A549 treated with DMSO at 1 μM for 4 hours (cell line): Measurements from ENCODE around the gene FNDC1. TPM values are rescaled to one million over a fixed set of nuclear protein-coding genes. Genes with fewer than 3 reads are reported as not detected.

Source experiments
- total RNA-seq: library from RNA; stranded (reverse); fragments of 200-300 nt; extraction: Qiagen RNA extraction; gene quantifications from 5 replicates; pipeline ENCODE4 v1.2.3, GENCODE V29; 2022; ENCODE audit warnings: low read depth

Gene FNDC1
- 0.08 to 0.21 TPM (median 0.14 TPM) in 5 replicates for total RNA-seq

DNA sequence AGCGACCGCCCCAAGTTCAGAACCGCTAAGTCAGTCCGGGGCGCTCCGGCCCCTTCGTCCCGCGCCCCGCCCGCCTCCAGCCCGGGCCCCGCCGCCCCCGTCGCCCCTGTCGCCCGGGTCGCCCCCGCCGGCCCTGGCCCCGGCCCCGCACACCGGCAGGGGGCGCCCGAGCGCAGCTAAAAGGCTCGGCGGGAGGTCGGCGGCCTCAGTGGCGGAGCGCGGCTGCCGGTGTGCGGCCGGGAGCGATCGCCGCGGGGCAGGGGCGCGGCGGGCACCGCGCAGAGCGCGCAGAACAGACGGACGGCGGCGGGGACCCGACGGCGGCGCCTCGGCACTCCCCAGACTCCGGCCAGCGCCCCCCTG is at the start of gene FNDC1:
Gene FNDC1 (plus strand): TSS at position 208 of the 363 bp plus-strand sequence. CDS start 197 bp downstream, outside the sequence.

Other genes with a start within 250 kb of the FNDC1 start
- 3.7 to 5.4 TPM (median 4.7 TPM) in 5 replicates for gene RSPH3, start 169.2 kb upstream of the FNDC1 start, total RNA-seq
- not detected in 5 replicates for gene TAGAP, start 124.4 kb upstream of the FNDC1 start, total RNA-seq